Gastrocnemius medialis (tissue), 4 donors: Measurements from ENCODE around the gene MLLT10. TPM values are rescaled to one million over a fixed set of nuclear protein-coding genes. Genes with fewer than 3 reads are reported as not detected.

Source experiments
- ATAC-seq, 2 donors: fragments of 150-250 bp; one replicate each; pipeline ENCODE4 v1.9.1; 2016
- DNase-seq, 2 donors: peaks; one replicate each; pipeline ENCODE4 v3.0.0-alpha.2; 2019
- H3K27ac ChIP-seq, 4 donors: fragments of 200-600 bp; sonication (generic); 1 replicate in 1 of 4; 2 replicates in 3 of 4; pipeline ENCODE4 v1.5.1; 2016 to 2018; ENCODE audit warnings: mild to moderate bottlenecking in 2 of 4, moderate library complexity in 1 of 4
- H3K27me3 ChIP-seq, 3 donors: fragments of 200-600 bp; sonication (generic) in 2 of 3; 1 replicate in 1 of 3; 2 replicates in 2 of 3; pipeline versions ENCODE4 v1.5.1 to v1.6.0; 2016 to 2019; ENCODE audit warnings: mild to moderate bottlenecking in 1 of 3, moderate library complexity in 1 of 3
- H3K36me3 ChIP-seq, 2 donors: fragments of 200-600 bp; sonication (generic) in 1 of 2; one replicate each; pipeline ENCODE4 v1.5.1; 2017 to 2018
- H3K4me1 ChIP-seq, 2 donors: fragments of 200-600 bp; sonication (generic) in 1 of 2; one replicate each; pipeline ENCODE4 v1.5.1; 2016 to 2017; ENCODE audit warnings: mild to moderate bottlenecking in 2 of 2
- H3K4me3 ChIP-seq, 4 donors: fragments of 200-600 bp; sonication (generic) in 3 of 4; 1 replicate in 1 of 4; 2 replicates in 3 of 4; pipeline ENCODE4 v1.5.1; 2016 to 2019; ENCODE audit warnings: mild to moderate bottlenecking in 2 of 4
- H3K9me3 ChIP-seq, 3 donors: fragments of 200-600 bp; sonication (generic) in 2 of 3; 1 replicate in 1 of 3; 2 replicates in 2 of 3; pipeline ENCODE4 v1.5.1; 2016 to 2019
- POLR2A ChIP-seq, 2 donors: fragments of 450-650 bp; IDR thresholded peaks; one replicate each; pipeline ENCODE4 v1.6.1; 2017; ENCODE audit warnings: antibody characterized with exemption in 2 of 2, mild to moderate bottlenecking in 2 of 2, moderate library complexity in 2 of 2
- in situ Hi-C, 4 donors: fragments of 200-750 bp; cut with MboI; loops; one replicate each; pipeline versions ENCODE4 v1.15.0 to v1.8.0; 2017; ENCODE audit warnings: low sequenced_read_pairs in 4 of 4
- intact Hi-C: fragments of 100-400 bp; cut with DNase I; formaldehyde crosslinking; loops from one replicate; pipeline ENCODE4 v1.15.1; 2023; ENCODE audit warnings: low total_unique reads
- total RNA-seq, 4 donors: library from RNA; depleted of rRNA; stranded (reverse); fragments of >200 nt; gene quantifications; one replicate each; pipeline versions ENCODE4 v1.1.0 to v1.2.3, GENCODE V29; 2016
- TF ChIP-seq, protein P1 (sequence below), 5 experiments: fragments of 450-650 bp in 3 of 5; fragments of 200-600 bp in 2 of 5; sonication (generic) in 2 of 5; IDR thresholded peaks in 4 of 5; conservative IDR thresholded peaks in 1 of 5; 1 replicate in 4 of 5; 2 replicates in 1 of 5; pipeline ENCODE4 v1.5.1; 2016 to 2019; ENCODE audit warnings: antibody characterized with exemption in 5 of 5, mild to moderate bottlenecking in 3 of 5, moderate library complexity in 3 of 5

Gene MLLT10
- total RNA-seq, 4 donors from 2014 or later: 13.6 to 26.6 (median 21.6) TPM

DNA sequence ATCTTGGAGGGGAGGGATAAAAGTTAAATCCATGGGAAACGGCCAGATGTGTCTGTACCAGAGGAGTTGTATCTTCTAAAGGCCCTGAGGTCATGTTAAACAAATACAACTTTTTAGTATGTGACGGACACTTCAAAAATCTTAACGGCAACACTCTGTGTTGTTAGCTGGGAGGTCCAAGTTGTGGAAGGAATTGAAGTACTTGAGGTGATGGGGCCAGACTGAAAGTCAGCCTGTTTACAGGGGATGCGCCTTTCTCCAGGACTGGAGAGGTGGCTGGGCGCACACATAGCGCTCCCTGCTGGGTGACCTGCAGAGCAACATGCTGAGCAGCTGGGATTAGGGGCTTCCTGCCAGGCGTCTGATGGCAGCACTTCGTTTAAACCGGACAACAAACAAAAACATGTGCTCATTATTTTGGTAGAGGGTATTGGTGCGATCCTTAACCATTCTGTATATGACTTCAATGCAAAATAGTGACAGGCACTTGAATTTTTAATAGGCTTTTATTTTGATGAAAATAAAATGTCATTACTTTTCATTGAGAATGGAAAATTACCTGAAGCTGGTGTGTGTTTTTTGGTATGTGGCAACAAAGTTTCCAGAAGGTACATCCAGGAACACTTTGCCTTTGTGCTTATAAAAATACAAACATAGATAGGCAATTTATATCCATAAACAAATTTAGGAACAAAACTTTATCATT lies 198.2 kb downstream of the MLLT10 start:
- Histone ChIP-seq H3K36me3 (peaks cover 0 to 17% of the 10 kb centered on the region in 2 donors), H3K9me3 (no peaks in the 10 kb centered on the region), H3K4me1 (no peaks in the 10 kb centered on the region), H3K27ac (no peak overlapping the region), H3K4me3 (no peak overlapping the region), H3K27me3 (no peaks in the 10 kb centered on the region)
- in situ Hi-C loops: loop anchor here in 3 of 4 donors (5.0 to 25.0 kb wide), 2 partner anchors 230 to 445 kb away; no protein-coding TSS in a partner anchor
- DNase-seq (peak; percentile 38 to 61), ATAC-seq (peak; percentile 86)
- TF ChIP-seq, protein P1, sequence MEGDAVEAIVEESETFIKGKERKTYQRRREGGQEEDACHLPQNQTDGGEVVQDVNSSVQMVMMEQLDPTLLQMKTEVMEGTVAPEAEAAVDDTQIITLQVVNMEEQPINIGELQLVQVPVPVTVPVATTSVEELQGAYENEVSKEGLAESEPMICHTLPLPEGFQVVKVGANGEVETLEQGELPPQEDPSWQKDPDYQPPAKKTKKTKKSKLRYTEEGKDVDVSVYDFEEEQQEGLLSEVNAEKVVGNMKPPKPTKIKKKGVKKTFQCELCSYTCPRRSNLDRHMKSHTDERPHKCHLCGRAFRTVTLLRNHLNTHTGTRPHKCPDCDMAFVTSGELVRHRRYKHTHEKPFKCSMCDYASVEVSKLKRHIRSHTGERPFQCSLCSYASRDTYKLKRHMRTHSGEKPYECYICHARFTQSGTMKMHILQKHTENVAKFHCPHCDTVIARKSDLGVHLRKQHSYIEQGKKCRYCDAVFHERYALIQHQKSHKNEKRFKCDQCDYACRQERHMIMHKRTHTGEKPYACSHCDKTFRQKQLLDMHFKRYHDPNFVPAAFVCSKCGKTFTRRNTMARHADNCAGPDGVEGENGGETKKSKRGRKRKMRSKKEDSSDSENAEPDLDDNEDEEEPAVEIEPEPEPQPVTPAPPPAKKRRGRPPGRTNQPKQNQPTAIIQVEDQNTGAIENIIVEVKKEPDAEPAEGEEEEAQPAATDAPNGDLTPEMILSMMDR (IDR thresholded peaks at IDR 0.05 in 4 of 5, conservative IDR thresholded peaks at IDR 0.05 in 1 of 5): peak; percentile 66 to 90 (median 82)
- TF ChIP-seq POLR2A (IDR thresholded peaks at IDR 0.05): no peak
- intact Hi-C loops: loop anchor here (1.0 to 10.0 kb wide), 2 partner anchors 237 to 583 kb away; partner anchors contain the start of gene COMMD3

DNA sequence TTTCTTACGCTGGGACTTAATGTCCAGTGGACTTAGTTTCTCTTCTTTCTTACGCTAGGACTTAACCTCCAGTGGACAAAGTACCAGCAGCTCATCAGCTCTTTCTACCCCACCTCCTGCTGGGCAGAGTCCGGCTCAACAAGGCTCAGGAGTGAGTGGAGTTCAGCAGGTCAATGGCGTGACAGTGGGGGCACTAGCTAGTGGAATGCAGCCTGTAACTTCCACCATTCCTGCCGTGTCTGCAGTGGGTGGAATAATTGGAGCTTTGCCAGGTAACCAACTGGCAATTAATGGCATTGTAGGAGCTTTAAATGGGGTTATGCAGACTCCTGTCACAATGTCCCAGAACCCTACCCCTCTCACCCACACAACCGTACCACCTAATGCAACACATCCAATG lies 199.7 kb downstream of the MLLT10 start:
- no peak for TF ChIP-seq POLR2A (IDR thresholded peaks at IDR 0.05)
- TF ChIP-seq, protein P1 (IDR thresholded peaks at IDR 0.05 in 4 of 5, conservative IDR thresholded peaks at IDR 0.05 in 1 of 5): no peak
- ATAC-seq (no peak), DNase-seq (no peak)
- Histone ChIP-seq H3K4me1 (no peaks in the 10 kb centered on the region), H3K27me3 (no peaks in the 10 kb centered on the region), H3K4me3 (no peak overlapping the region), H3K36me3 (peaks cover 0 to 17% of the 10 kb centered on the region in 2 donors), H3K27ac (no peak overlapping the region), H3K9me3 (no peaks in the 10 kb centered on the region)
- in situ Hi-C loops: loop anchor here in 3 of 4 donors (5.0 to 25.0 kb wide), 2 partner anchors 231 to 446 kb away; no protein-coding TSS in a partner anchor
- intact Hi-C loops: loop anchor here (10.0 kb wide), 1 partner anchor 581 kb away; the partner anchor contains the start of gene COMMD3

DNA sequence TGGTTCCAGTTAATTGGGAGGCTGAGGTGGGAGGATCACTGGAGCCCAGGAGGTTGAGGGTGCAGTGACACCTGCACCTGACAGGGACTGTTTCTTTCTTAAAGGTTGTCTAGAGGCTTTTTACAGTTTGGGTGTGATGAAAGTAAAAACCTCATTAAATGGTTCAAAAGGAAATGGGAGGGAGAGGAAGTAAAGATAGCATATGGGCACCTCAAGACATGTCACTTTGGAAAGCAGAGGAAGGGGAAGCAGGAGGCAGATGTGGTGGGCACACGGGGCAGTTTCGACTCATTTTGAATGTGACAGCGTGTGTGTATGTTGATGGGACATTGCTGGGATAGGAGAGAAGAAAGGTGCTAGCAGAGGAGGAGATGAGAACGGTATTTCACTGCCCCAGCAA lies 203.1 kb downstream of the MLLT10 start:
- TF ChIP-seq, protein P1 (IDR thresholded peaks at IDR 0.05 in 4 of 5, conservative IDR thresholded peaks at IDR 0.05 in 1 of 5): no peak
- TF ChIP-seq POLR2A (IDR thresholded peaks at IDR 0.05): no peak
- ATAC-seq (no peak), DNase-seq (no peak)
- in situ Hi-C loops: loop anchor here in 2 of 4 donors (25.0 kb wide), 1 partner anchor 450 kb away; no protein-coding TSS in a partner anchor
- Histone ChIP-seq H3K27ac (no peak overlapping the region), H3K4me1 (no peaks in the 10 kb centered on the region), H3K4me3 (no peak overlapping the region), H3K9me3 (no peaks in the 10 kb centered on the region), H3K27me3 (no peaks in the 10 kb centered on the region), H3K36me3 (peaks cover 0 to 28% of the 10 kb centered on the region in 2 donors)
- intact Hi-C loops: loop anchor here (10.0 kb wide), 1 partner anchor 578 kb away; the partner anchor contains the start of gene COMMD3

DNA sequence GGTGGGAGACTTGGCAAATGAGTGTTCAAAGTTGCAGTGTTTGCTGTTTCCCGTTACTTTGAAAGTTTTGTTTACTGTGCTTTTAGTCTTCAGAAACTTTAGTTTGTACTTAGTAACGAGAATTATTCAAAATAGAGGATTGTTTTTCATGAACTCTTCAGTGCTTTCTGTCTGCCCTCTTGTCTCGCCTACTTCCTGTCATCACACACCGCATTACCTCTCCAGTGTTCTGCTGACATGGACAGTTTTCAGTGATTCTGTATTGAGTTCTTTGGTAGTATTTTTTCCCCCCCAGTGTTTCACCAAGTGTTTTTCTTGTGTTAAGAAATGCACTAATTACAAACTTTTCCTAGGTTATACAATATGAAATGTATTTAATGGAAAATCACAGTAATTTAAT lies 207.0 kb downstream of the MLLT10 start:
- Histone ChIP-seq H3K4me1 (no peaks in the 10 kb centered on the region), H3K27me3 (no peaks in the 10 kb centered on the region), H3K36me3 (peaks cover 0 to 41% of the 10 kb centered on the region in 2 donors), H3K4me3 (no peak overlapping the region), H3K27ac (no peak overlapping the region), H3K9me3 (no peaks in the 10 kb centered on the region)
- no peak for TF ChIP-seq POLR2A (IDR thresholded peaks at IDR 0.05)
- TF ChIP-seq, protein P1 (IDR thresholded peaks at IDR 0.05 in 4 of 5, conservative IDR thresholded peaks at IDR 0.05 in 1 of 5): no peak
- ATAC-seq (no peak), DNase-seq (no peak)
- intact Hi-C loops: no loop called here
- in situ Hi-C loops: loop anchor here in 2 of 4 donors (25.0 kb wide), 1 partner anchor 454 kb away; no protein-coding TSS in a partner anchor
